SK-MEL-5 (cell line): ENCODE measurements around the gene GNA12. TPM values are rescaled to one million over a fixed set of nuclear protein-coding genes. Genes with fewer than 3 reads are reported as not detected.
A peak's percentile ranks its signal among the peaks of the same experiment; 100 is the strongest.

Experiments
- DNase-seq: peaks from one replicate; pipeline ENCODE4 v3.0.0-alpha.2; 2016; ENCODE audit warnings: low read depth, low spot score
- in situ Hi-C: cut with HindIII; loops from 2 replicates; pipeline ENCODE4 v1.10.0; 2016; ENCODE audit warnings: low sequenced_read_pairs, high pct_unique_total_duplicates, low pct_unique_long_range_greater_than_20kb
- total RNA-seq: library from RNA; depleted of rRNA; stranded (reverse); fragments of >200 nt; shearing (Covaris generic); gene quantifications from 2 replicates; pipeline ENCODE4 v1.2.3, GENCODE V29; 2014

GNA12 gene
- total RNA-seq, 1 experiment from 2014 or later: 10.2 TPM

- in situ Hi-C loops: no loop called here
- DNase-seq: no peak
These were observed 125.7 kb downstream of the GNA12 start for GRCh38 chr7:2718296-2718965.

DNA sequence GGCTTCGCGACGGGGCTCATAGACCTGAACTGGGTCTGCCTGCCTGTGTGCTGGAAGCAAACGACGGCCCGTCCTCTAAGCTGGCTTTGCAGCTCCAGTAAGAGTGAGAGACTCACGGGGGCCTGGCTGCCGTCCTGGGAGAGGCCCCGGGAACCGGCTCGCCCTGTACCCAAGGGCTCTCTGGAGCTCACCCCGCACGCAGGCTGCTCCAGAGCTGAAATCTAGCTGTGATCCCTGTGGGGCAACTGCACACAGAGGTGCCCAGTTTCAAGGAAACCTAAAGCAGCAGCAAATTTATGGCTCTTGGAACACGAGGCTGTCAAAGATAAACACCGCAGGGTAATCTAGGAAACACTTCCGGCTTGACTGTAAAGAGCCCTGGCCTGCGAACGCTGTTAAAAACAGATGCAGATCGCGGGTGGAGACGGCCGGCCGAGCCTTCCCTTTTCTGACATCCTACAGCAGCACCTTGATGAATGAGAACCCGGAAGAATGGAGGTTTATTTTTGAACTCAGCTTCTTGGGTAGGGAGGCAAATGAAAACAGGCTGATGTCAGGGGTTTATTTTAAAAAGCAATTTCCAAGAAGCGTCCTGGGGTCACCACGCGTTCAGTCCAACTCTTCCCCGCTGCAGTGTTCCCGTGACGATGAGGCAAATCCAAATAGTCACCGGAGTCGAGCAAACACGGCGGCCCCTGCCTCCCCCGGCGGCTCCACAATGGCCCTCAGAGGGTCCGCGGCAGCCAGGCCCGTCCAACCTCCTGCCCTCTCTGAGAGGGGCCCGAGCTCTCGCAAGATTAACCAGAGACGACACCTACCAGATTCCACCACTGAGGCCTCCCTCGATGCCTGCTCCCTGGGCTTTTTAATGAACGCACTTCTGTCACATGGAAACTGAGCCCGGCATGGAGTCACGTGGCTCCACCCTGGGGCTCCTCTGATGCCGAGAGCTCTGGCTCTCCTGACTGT, 126.5 kb downstream of the GNA12 start:
- in situ Hi-C loops: no loop called here
- no peak for DNase-seq

DNA sequence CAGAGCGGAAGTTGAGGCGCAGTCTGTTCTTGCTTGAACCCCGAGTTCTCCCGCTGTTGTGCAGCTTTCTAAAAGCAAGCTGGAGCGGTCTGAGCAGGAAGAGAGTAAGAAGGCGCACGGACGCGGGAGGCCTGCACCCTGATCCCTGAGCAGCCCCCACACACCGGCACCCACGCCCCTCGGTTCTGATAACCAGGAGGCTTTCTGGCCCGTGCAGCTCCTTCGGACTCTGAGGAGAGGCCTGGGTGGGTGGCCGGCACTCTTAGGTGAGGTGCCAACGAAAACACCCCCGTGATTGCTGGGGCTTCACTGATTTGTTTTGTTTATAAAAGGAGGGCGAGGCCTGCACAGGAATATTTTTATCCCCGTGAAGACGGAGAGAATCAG, 127.2 kb downstream of the GNA12 start:
- DNase-seq: no peak
- in situ Hi-C loops: no loop called here

DNA sequence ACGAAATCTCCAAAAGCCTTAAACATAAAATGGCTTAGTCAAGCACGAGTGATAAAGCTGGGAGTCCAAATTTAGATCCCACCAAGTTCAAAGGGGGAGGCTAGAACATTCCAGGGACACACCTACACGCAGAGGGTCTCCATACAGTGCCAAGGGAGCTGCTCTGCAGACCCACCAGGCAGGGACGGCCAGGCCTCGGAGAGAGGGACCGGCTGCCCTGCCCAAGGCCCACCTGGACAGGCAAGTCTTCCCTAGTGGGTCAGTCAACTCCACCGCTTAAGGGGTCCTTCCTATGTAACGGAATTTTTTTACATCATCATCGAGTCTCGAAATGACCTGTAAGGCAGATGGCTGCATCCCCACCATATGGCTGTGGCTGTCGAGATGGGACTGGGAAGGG, 127.6 kb downstream of the GNA12 start:
- no peak for DNase-seq
- in situ Hi-C loops: no loop called here

GRCh38 chr7:2715341-2716231, 128.5 kb downstream of the GNA12 start:
- DNase-seq: no peak
- in situ Hi-C loops: no loop called here

DNA sequence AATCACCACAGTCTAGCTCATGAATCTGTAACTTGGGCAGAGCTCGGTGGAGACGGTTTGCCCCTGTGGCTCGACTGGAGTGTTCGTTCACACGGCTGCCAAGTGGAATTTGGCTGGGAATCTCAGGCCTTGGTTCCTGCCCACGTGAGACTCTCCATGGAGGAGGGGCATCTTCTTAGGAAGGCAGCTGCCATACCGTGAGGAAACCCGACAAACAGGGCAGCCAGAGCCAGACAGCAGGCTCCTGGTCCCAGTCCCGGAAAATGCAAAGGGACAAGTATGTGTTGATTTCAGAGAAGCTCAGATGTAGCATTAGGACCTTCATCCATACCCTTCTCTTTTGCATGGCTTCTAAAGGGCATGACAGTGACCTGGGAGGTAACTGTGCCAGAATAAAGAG, 129.5 kb downstream of the GNA12 start:
- no peak for DNase-seq
- in situ Hi-C loops: no loop called here

- no peak for DNase-seq
- in situ Hi-C loops: no loop called here
These were observed 130.1 kb downstream of the GNA12 start for GRCh38 chr7:2713978-2714377.

DNA sequence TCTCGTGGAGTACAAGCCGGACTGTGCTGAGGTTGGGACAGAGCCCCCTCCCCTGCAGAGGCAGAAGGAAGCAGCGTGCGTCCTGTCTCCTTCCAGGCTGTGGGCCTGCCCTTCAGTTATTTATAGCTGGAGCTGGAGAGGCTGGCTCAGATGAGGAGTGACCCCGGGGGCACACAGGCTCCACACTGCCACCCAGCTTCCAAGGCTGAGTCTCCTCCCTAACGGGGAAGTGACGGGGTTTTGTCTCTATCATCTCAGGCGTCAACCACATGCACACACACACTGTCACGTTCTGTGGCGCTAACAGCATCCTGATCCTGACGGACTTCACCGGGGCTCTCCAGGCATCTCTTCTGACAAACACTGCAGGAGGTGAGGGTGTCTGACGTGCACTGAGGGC, 130.7 kb downstream of the GNA12 start:
- in situ Hi-C loops: no loop called here
- no peak for DNase-seq

DNA sequence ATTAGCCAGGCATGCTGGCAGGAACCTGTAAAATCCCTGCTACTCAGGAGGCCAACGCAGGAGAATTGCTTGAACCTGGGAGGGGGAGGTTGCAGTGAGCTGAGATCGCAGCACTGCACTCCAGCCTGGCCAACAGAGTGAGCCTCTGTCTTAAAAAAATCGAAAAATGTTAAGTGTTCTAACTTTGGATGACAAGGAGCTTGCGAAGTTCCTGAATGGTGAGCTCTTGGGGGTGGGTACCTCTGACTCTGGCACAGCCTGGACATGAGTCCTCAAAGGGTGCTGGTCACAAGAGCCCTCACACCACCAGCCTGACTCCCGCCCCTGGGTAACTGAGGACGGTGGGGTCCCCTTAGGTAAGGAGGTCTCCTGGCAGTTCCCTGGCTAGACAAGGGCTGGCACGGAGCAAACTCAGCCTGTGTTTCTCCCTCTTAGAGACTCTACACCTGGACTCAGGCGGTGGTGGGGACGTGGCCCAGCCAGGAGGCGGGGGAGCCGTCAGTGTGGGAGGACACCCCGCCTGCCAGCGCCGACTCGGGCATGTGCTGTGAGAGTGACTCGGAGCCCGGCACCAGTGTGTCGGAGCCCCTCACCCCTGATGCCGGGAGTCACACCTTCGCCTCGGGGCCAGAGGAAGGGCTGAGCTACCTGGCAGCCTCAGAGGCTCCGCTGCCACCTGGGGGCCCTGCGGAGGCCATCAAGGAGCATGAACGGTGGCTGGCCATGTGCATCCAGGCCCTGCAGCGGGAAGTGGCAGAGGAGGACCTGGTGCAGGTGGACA, 132.0 kb downstream of the GNA12 start:
- no peak for DNase-seq
- in situ Hi-C loops: no loop called here

DNA sequence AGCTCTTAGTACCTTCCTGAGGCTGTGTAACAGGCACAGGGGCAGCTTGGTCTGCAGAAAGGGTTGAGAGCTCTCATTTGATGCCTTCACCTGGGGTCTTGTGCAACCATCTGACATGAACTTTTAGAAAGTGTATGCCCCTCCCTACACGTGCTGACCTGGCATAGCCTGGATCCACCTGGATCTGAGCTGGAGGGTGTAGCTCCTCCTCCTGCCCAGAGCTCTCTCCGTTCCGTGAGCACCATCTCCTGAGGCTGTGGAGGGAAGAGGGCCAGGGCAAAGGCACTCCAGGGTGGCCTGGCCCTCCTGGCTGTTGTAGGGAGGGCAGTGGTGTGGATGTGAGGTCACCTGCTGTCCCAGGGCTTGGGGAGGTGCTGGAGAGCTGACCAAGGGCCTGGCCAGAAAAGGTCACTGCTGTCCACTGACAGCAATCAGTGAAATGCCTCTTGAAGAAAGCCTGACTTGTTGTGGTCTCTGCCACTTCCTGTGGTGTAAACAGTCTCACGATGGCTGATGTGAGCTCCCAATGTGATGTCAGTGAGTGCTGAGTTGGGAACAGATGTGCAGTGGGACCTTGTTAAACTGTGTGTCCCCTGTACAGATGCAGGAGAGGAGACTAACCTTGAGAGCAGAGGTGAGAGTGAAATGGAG, 133.1 kb downstream of the GNA12 start:
- in situ Hi-C loops: no loop called here
- peak; percentile 73 for DNase-seq

GRCh38 chr7:2710286-2710655, 133.8 kb downstream of the GNA12 start:
- in situ Hi-C loops: no loop called here
- no peak for DNase-seq

DNA sequence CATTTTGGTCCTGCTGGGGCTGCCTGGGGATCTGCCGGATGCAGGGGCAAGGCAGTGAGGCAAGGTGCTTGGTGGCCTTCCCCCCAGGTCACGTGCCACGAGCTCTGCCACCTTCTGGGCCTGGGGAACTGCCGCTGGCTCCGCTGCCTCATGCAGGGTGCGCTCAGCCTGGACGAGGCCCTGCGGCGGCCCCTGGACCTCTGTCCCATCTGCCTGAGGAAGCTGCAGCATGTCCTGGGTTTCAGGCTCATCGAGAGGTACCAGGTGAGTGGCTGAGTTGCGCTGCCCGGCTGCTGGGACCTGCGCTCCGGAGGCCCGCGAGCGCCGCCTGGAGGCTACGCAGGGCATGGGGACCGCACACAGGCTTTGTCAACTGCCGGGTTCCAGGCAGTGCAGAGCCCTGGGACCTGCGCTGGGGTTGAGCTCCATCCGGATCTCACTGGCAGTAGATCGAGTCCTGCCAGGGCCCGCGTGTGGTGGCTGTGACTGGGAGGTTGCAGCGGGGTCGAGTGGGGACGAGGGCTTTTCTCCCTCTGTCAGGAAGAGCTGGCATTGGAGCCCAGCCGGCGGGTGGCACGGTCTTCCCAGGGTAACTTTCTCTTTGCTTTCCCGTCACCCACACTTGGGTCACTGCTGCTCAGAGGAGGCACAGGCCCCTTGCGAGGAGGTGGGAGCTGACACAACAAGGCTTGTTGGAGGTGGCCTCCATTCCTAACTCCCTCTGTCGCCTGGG, 134.4 kb downstream of the GNA12 start:
- in situ Hi-C loops: no loop called here
- DNase-seq: peak; percentile 41

- DNase-seq: no peak
- in situ Hi-C loops: no loop called here
These were observed 135.4 kb downstream of the GNA12 start for GRCh38 chr7:2708547-2709310.

- in situ Hi-C loops: no loop called here
- DNase-seq: no peak
These were observed 136.1 kb downstream of the GNA12 start for GRCh38 chr7:2708041-2708440.

DNA sequence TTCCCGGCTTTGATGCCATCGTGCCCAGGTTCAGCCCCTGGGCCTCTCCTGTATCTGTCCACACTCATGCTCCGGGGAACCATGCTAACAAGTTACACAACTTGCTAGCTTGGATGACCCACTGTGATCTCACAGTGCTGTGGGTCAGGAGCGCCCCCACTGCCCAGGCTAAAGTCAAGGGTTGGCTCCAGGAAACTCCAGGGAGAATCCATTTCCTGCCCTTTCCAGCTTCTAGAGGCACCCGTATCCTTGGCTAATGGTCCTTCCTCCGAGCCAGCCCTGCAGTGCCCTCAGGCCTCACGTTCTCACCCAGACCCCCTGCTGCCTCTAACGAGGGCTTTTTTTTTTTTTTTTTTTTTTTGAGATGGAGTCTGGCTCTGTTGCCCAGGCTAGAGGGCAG, 136.6 kb downstream of the GNA12 start:
- in situ Hi-C loops: no loop called here
- no peak for DNase-seq

DNA sequence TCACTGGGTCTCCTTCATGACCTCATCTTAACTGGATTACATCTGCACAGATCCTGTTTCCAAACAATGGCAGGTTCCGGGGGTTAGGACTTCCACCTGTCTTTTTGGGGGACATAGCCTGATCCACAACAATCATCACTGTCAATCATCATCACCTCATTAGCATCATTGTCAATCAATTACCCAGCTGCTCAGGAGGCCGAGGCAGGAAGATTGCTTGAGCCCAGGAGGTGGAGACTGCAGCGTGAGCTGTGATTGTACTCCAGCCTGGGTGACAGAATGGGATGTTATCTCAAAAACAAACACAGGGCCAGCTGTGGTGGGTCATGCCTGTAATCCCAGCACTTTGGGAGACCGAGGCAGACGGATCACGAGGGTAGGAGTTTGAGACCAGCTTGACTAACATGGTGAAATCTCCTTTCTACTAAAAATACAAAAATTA, 137.4 kb downstream of the GNA12 start:
- no peak for DNase-seq
- in situ Hi-C loops: no loop called here
